Effector memory CD4-positive, alpha-beta T cell (primary cell): ENCODE measurements around the gene HOXD8.
A peak's percentile ranks its signal among the peaks of the same experiment; 100 is the strongest.

Experiments
- DNase-seq, 3 donors: peaks; one replicate each; pipeline ENCODE4 v3.0.0-alpha.2; 2020
- H3K27ac ChIP-seq: 2 replicates; pipeline ENCODE4 v1.7.0; 2013; ENCODE audit warnings: mild to moderate bottlenecking, low read length, moderate library complexity; ENCODE audit not compliant: insufficient read depth, poor library complexity, severe bottlenecking
- H3K27me3 ChIP-seq: replicated peaks from 2 replicates; pipeline ENCODE4 v1.7.0; 2013; ENCODE audit warnings: mild to moderate bottlenecking, low read length; ENCODE audit not compliant: insufficient read depth, control insufficient read depth, poor library complexity, severe bottlenecking
- H3K36me3 ChIP-seq: 2 replicates; pipeline ENCODE4 v1.7.0; 2013; ENCODE audit warnings: mild to moderate bottlenecking, low read length, moderate library complexity; ENCODE audit not compliant: control insufficient read depth, insufficient read depth
- H3K4me1 ChIP-seq: 2 replicates; pipeline ENCODE4 v1.7.0; 2013; ENCODE audit warnings: low read length, mild to moderate bottlenecking; ENCODE audit not compliant: control insufficient read depth, insufficient read depth, poor library complexity, severe bottlenecking
- H3K4me3 ChIP-seq: 2 replicates; pipeline ENCODE4 v1.7.0; 2013; ENCODE audit warnings: low read length, low read depth, mild to moderate bottlenecking; ENCODE audit not compliant: insufficient read depth, poor library complexity, severe bottlenecking
- H3K9me3 ChIP-seq: 2 replicates; pipeline ENCODE4 v1.7.0; 2013; ENCODE audit warnings: mild to moderate bottlenecking, low read length, moderate library complexity; ENCODE audit not compliant: control insufficient read depth

The HOXD8 gene

DNA sequence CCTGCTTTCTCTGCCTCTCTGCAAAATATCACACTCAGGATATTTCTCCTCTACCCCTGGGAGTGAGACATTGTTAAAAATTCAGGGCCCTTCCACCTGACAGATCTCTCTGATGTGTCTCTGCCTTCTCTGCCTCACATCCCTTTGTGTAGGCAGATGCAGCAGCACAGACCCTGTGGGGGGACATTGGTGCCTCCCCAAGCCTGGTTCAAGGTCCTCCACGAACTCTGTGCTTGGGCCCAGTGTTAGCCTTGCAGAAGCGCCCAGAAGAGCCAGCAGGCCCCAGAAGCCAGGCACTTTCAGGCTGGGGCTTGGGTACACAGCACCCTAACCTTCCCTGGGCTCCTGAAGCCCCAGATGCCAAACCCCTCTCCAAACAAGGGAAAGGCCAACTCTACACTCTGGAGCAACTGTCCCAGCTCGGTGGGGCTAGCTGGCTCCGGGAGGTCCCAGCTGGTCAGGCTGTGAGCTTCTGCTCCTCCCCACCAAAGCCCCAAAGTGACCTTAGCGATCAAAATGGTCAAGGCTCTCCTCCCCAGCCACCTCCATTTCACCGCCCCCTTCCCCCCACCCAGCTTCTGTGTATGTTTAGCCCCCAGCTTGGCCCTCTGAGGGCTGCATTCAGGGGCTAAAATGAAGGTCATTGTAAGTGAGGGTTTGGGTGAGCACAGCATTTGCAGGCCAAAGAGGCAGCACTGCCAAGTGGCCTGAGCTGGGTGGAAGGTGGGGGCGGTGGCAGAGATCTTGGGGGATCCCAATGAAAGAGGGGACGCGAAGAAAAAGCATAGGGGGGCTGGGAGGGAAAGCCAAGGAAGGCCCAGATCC lies 4.3 kb upstream of the HOXD8 start:
- Histone ChIP-seq H3K9me3 (no peaks in the 10 kb centered on the region), H3K36me3 (no peaks in the 10 kb centered on the region), H3K4me1 (peaks cover 27% of the 10 kb centered on the region), H3K27me3 (peaks cover 93% of the 10 kb centered on the region), H3K27ac (no peak overlapping the region), H3K4me3 (no peak overlapping the region)
- no peak for DNase-seq

DNA sequence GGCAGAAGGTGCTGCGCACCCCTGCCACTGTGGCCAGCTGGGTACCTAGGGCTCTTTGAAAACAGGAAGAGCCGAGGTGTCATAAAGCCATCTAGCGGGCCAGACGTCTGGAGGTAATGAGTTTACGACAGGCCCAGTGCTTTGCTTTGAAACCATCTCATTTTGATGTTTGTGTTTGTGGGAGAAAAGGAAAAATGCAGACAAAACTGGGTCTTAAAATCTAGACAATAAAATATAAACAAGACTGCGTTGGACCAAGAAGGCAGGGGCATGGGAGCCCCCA lies 3.8 kb upstream of the HOXD8 start:
- no peak overlapping the region for H3K27ac ChIP-seq
- peaks cover 33% of the 10 kb centered on the region for H3K4me1 ChIP-seq
- no peaks in the 10 kb centered on the region for H3K36me3 ChIP-seq
- DNase-seq = no peak
- peaks cover 93% of the 10 kb centered on the region for H3K27me3 ChIP-seq
- H3K9me3 ChIP-seq = no peaks in the 10 kb centered on the region
- H3K4me3 ChIP-seq = no peak overlapping the region

- no peak overlapping the region for H3K4me3 ChIP-seq
- H3K27me3 ChIP-seq = peaks cover 92% of the 10 kb centered on the region
- peak; percentile 23 to 60 (median 48) for DNase-seq
- no peaks in the 10 kb centered on the region for H3K36me3 ChIP-seq
- H3K27ac ChIP-seq = no peak overlapping the region
- no peaks in the 10 kb centered on the region for H3K9me3 ChIP-seq
- H3K4me1 ChIP-seq = peaks cover 32% of the 10 kb centered on the region
Observed at GRCh38 chr2:176126929-176127773, 2.4 kb upstream of the HOXD8 start.

DNA sequence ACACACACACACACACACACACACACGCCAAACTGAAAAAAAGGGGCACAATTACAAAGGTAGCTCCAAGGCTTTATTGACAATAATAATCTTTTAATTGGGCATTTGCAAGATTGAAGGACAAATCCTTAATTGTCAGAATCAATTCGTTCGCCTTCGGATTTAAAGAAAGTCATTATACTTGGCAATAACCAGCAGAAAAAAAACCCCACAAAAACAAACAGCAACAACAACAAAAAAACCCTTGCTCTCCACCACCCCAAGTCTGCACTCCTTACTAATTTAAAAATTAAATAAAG lies 1.8 kb upstream of the HOXD8 start:
- no peak for DNase-seq
- peaks cover 27% of the 10 kb centered on the region for H3K4me1 ChIP-seq
- H3K9me3 ChIP-seq = no peaks in the 10 kb centered on the region
- peaks cover 93% of the 10 kb centered on the region for H3K27me3 ChIP-seq
- H3K4me3 ChIP-seq = no peak overlapping the region
- H3K27ac ChIP-seq = no peak overlapping the region
- H3K36me3 ChIP-seq = no peaks in the 10 kb centered on the region

- H3K36me3 ChIP-seq = no peaks in the 10 kb centered on the region
- H3K27ac ChIP-seq = no peak overlapping the region
- peaks cover 93% of the 10 kb centered on the region for H3K27me3 ChIP-seq
- DNase-seq = no peak
- no peak overlapping the region for H3K4me3 ChIP-seq
- H3K4me1 ChIP-seq = peaks cover 20% of the 10 kb centered on the region
- no peaks in the 10 kb centered on the region for H3K9me3 ChIP-seq
Observed at GRCh38 chr2:176128172-176128981, 1.1 kb upstream of the HOXD8 start.

DNA sequence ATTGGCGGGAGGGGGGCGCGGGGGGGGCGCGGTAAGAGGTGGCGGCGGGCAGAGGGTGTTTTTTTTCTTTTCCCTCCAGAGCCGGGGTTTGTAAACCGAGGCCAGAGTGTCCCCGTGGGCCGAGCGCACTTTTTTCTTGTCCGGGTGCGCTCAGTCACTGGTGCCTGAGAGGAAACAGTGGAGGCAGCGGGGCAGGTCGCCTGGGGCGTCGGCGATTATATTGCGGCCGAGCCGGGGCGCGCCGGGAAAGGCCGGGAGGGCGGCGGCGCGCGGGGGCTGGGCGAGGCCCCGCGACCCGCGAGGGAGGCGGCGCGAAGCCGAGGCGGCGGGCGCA lies 275 bp downstream of the HOXD8 start:
- H3K9me3 ChIP-seq = no peaks in the 10 kb centered on the region
- H3K27me3 ChIP-seq = peaks cover 89% of the 10 kb centered on the region
- no peak overlapping the region for H3K4me3 ChIP-seq
- no peak for DNase-seq
- no peaks in the 10 kb centered on the region for H3K36me3 ChIP-seq
- H3K27ac ChIP-seq = no peak overlapping the region
- peaks cover 19% of the 10 kb centered on the region for H3K4me1 ChIP-seq

GRCh38 chr2:176130147-176130956 lies 847 bp downstream of the HOXD8 start:
- H3K4me1 ChIP-seq = peaks cover 19% of the 10 kb centered on the region
- peak overlapping the region; percentile 32 for H3K4me3 ChIP-seq
- H3K9me3 ChIP-seq = no peaks in the 10 kb centered on the region
- DNase-seq = no peak
- H3K27me3 ChIP-seq = peaks cover 89% of the 10 kb centered on the region
- no peak overlapping the region for H3K27ac ChIP-seq
- H3K36me3 ChIP-seq = no peaks in the 10 kb centered on the region

- Histone ChIP-seq H3K27ac (no peak overlapping the region), H3K36me3 (no peaks in the 10 kb centered on the region), H3K4me3 (peak overlapping the region; percentile 32), H3K27me3 (peaks cover 91% of the 10 kb centered on the region), H3K9me3 (no peaks in the 10 kb centered on the region), H3K4me1 (peaks cover 22% of the 10 kb centered on the region)
- no peak for DNase-seq
Observed at GRCh38 chr2:176130957-176131847, 1.7 kb downstream of the HOXD8 start.

DNA sequence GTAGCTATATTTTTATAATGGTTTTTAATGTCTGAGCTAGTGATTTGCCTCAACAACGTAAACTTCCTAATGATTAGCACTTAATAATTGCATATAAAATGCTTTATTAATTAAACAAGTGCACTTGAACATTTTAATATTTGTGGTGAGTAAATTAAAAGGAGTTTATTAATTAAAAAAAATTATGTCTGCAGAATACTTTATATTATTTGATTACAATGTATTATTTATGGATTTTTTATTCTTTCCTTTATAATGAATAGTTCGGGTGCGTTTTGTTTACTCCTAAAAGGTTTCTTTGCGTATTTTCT lies 2.3 kb downstream of the HOXD8 start:
- peaks cover 28% of the 10 kb centered on the region for H3K4me1 ChIP-seq
- no peaks in the 10 kb centered on the region for H3K9me3 ChIP-seq
- DNase-seq = no peak
- no peaks in the 10 kb centered on the region for H3K36me3 ChIP-seq
- peak overlapping the region; percentile 51 for H3K4me3 ChIP-seq
- peaks cover 92% of the 10 kb centered on the region for H3K27me3 ChIP-seq
- no peak overlapping the region for H3K27ac ChIP-seq
